GM12801 (cell line): ENCODE results near the gene EIF4E3.

Source experiments
- CTCF ChIP-seq: IDR thresholded peaks from one replicate; pipeline ENCODE4 v1.5.1; 2011; ENCODE audit warnings: control low read depth; ENCODE audit not compliant: insufficient read length; ENCODE audit errors: extremely low read depth

Gene EIF4E3

GRCh38 chr3:71655061-71655460, 70.1 kb downstream of the EIF4E3 start:
- TF ChIP-seq CTCF = no peak

- no peak for TF ChIP-seq CTCF
Observed at GRCh38 chr3:71653414-71653807, 71.8 kb downstream of the EIF4E3 start.

- no peak for TF ChIP-seq CTCF
Observed at GRCh38 chr3:71652781-71653413, 72.3 kb downstream of the EIF4E3 start.

GRCh38 chr3:71651625-71652024, 73.6 kb downstream of the EIF4E3 start:
- no peak for TF ChIP-seq CTCF

- TF ChIP-seq CTCF = no peak
Observed at GRCh38 chr3:71650372-71650771, 74.8 kb downstream of the EIF4E3 start.

GRCh38 chr3:71649757-71650156, 75.4 kb downstream of the EIF4E3 start:
- no peak for TF ChIP-seq CTCF

GRCh38 chr3:71647751-71648150, 77.5 kb downstream of the EIF4E3 start:
- no peak for TF ChIP-seq CTCF
